Right lobe of liver (tissue), 6 donors: Measurements from ENCODE around the gene FANCC. TPM values are rescaled to one million over a fixed set of nuclear protein-coding genes. Genes with fewer than 3 reads are reported as not detected.

Experiments used
- ATAC-seq, 4 donors: fragments of 200-7000 bp; cut with Tn5 transposase; one replicate each; pipeline ENCODE4 v1.9.1; 2020; ENCODE audit warnings: mild to moderate bottlenecking in 4 of 4, moderate library complexity in 4 of 4
- DNase-seq, 3 donors: peaks; one replicate each; pipeline ENCODE4 v3.0.0-alpha.2; 2020
- H3K27ac ChIP-seq, 3 donors: fragments of 200-600 bp; one replicate each; pipeline ENCODE4 v1.8.0; 2022
- H3K27me3 ChIP-seq, 2 donors: fragments of 200-600 bp; one replicate each; pipeline ENCODE4 v1.8.0; 2022
- H3K36me3 ChIP-seq, 4 donors: fragments of 200-600 bp; sonication (generic) in 1 of 4; one replicate each; pipeline versions ENCODE4 v1.5.1 to v1.8.0; 2017 to 2022; ENCODE audit warnings: control low read depth in 1 of 4
- H3K4me1 ChIP-seq, 4 donors: fragments of 200-600 bp; sonication (generic) in 1 of 4; one replicate each; pipeline versions ENCODE4 v1.5.1 to v1.8.0; 2017 to 2022; ENCODE audit warnings: control low read depth in 1 of 4
- H3K4me3 ChIP-seq, 3 donors: fragments of 200-600 bp; one replicate each; pipeline ENCODE4 v1.8.0; 2022
- H3K9me3 ChIP-seq, 4 donors: fragments of 200-600 bp; sonication (generic) in 1 of 4; one replicate each; pipeline versions ENCODE4 v1.5.1 to v1.8.0; 2017 to 2022; ENCODE audit warnings: control low read depth in 1 of 4
- CTCF ChIP-seq, 4 donors: fragments of 200-600 bp in 3 of 4; fragments of 450-650 bp in 1 of 4; IDR thresholded peaks; one replicate each; pipeline versions ENCODE4 v1.5.1 to v1.8.0; 2016 to 2022; ENCODE audit warnings: antibody characterized with exemption in 4 of 4, mild to moderate bottlenecking in 2 of 4
- POLR2A ChIP-seq: fragments of 450-650 bp; IDR thresholded peaks from one replicate; pipeline ENCODE4 v1.6.1; 2017; ENCODE audit warnings: antibody characterized with exemption, mild to moderate bottlenecking
- WGBS: methylation state at CpG from one replicate; pipeline ENCODE4 v1.1.6; 2018; ENCODE audit warnings: low coverage, low lambda C conversion rate; ENCODE audit not compliant: insufficient coverage; ENCODE audit errors: missing lambda C conversion rate; 5-methylcytosine and 5-hydroxymethylcytosine counted together
- intact Hi-C, 2 donors: fragments of 100-400 bp; cut with DNase I; formaldehyde crosslinking; loops; one replicate each; pipeline versions ENCODE4 v1.11.2 to v1.14.1; 2022
- total RNA-seq, 6 experiments: library from RNA; depleted of rRNA in 2 of 6; stranded (reverse); fragments of >200 nt in 2 of 6; fragmentation: NEBNext Ultra II Directional in 3 of 6; extraction: Animal tissue kit (Norgen Biotek cat#: 25700) in 3 of 6; gene quantifications; one replicate each; pipeline versions ENCODE4 v1.1.0 to v1.2.4, GENCODE V29; 2016 to 2023
- donor health status: DM: no; HTN: yes; CAD: no.
- donor health status: DM: no; HTN: no; CAD: no.
- donor health status: DM: no; HTN: no; CAD: no.
- donor health status: DM: no; HTN: yes; CAD: no.
- donor health status: DM: no; HTN: yes; CAD: no.

The FANCC gene
- total RNA-seq, 6 experiments from 2014 or later = 8.1 to 27.9 (median 13.2) TPM

- peaks cover 0 to 40% (median 11%) of the 10 kb centered on the region in 4 donors for H3K4me1 ChIP-seq
- peaks cover 4 to 67% (median 12%) of the 10 kb centered on the region in 4 donors for H3K36me3 ChIP-seq
- 30% methylated on average over 1 of the region's 1 CpG for WGBS
- no peak overlapping the region for H3K4me3 ChIP-seq
- no peaks in the 10 kb centered on the region for H3K9me3 ChIP-seq
- no peaks in the 10 kb centered on the region for H3K27me3 ChIP-seq
- ATAC-seq (peak in 2 of 4 donors; percentile 2 to 10), DNase-seq (no peak)
- TF ChIP-seq CTCF (IDR thresholded peaks at IDR 0.05) = no peak
- TF ChIP-seq POLR2A = no peak
- intact Hi-C loops = no loop called here
- peak overlapping the region; percentile 11 to 20 (median 13) for H3K27ac ChIP-seq
These were observed 240.8 kb downstream of the FANCC start for GRCh38 chr9:95076696-95077052.

GRCh38 chr9:95075700-95076099 lies 241.8 kb downstream of the FANCC start:
- Histone ChIP-seq H3K27me3 (no peaks in the 10 kb centered on the region), H3K27ac (no peak overlapping the region), H3K9me3 (no peaks in the 10 kb centered on the region), H3K4me3 (no peak overlapping the region), H3K36me3 (peaks cover 0 to 61% (median 5%) of the 10 kb centered on the region in 4 donors), H3K4me1 (peaks cover 0 to 38% (median 12%) of the 10 kb centered on the region in 4 donors)
- peak in 1 of 4 donors; percentile 3 for ATAC-seq
- no peak for TF ChIP-seq CTCF (IDR thresholded peaks at IDR 0.05)
- no peak for TF ChIP-seq POLR2A
- 63% methylated on average over 5 of the region's 7 CpGs for WGBS
- intact Hi-C loops = no loop called here
- no peak for DNase-seq

- ATAC-seq = peak; percentile 15 to 42 (median 30)
- 58% methylated on average over 6 of the region's 9 CpGs for WGBS
These were observed 242.9 kb downstream of the FANCC start for GRCh38 chr9:95074632-95075031.

GRCh38 chr9:95073918-95074317 lies 243.6 kb downstream of the FANCC start:
- no peak for TF ChIP-seq POLR2A
- no peak for TF ChIP-seq CTCF (IDR thresholded peaks at IDR 0.05)
- Histone ChIP-seq H3K4me3 (no peak overlapping the region), H3K4me1 (peaks cover 0 to 55% (median 20%) of the 10 kb centered on the region in 4 donors), H3K27ac (peak overlapping the region in 1 of 3 donors; percentile 37), H3K9me3 (no peaks in the 10 kb centered on the region), H3K36me3 (peaks cover 0 to 63% (median 5%) of the 10 kb centered on the region in 4 donors), H3K27me3 (no peaks in the 10 kb centered on the region)
- intact Hi-C loops = no loop called here
- no peak for DNase-seq
- WGBS = 97% methylated on average over 5 of the region's 5 CpGs
- peak in 1 of 4 donors; percentile 3 for ATAC-seq

More at GRCh38 chr9:95074632-95075031, 242.9 kb downstream of the FANCC start:
- Histone ChIP-seq H3K27ac (peak overlapping the region in 1 of 3 donors; percentile 25), H3K27me3 (no peaks in the 10 kb centered on the region), H3K36me3 (peaks cover 0 to 61% (median 2%) of the 10 kb centered on the region in 4 donors), H3K4me1 (peaks cover 0 to 48% (median 16%) of the 10 kb centered on the region in 4 donors), H3K9me3 (no peaks in the 10 kb centered on the region), H3K4me3 (no peak overlapping the region)
- TF ChIP-seq POLR2A (no peak), CTCF (IDR thresholded peaks at IDR 0.05) (no peak)
- intact Hi-C loops = no loop called here
- no peak for DNase-seq
